CD8-positive, alpha-beta memory T cell (primary cell): ENCODE results near the gene GLI1. TPM values are rescaled to one million over a fixed set of nuclear protein-coding genes. Genes with fewer than 3 reads are reported as not detected.

Source experiments
- CTCF ChIA-PET: fragments of 350-600 bp; sonication (Branson Sonifier 250); formaldehyde crosslinking; loops from one replicate; lab custom pipeline; 2021; ENCODE audit warnings: antibody characterized with exemption; lab: Charles Lee
- POLR2A ChIA-PET: fragments of 350-600 bp; sonication (Branson Sonifier 250); formaldehyde crosslinking; loops from one replicate; lab custom pipeline; 2021; ENCODE audit warnings: antibody characterized with exemption; lab: Charles Lee
- DNase-seq, 5 donors: peaks; one replicate each; pipeline versions ENCODE4 v3.0.0 to v3.0.0-alpha.2; 2020 to 2022; ENCODE audit warnings: mixed read lengths in 1 of 5
- H3K27ac ChIP-seq: one replicate; pipeline ENCODE4 v1.7.0; 2013; ENCODE audit warnings: low read depth, mild to moderate bottlenecking, low read length, moderate library complexity
- H3K27me3 ChIP-seq: 2 replicates; pipeline ENCODE4 v1.7.0; 2013; ENCODE audit warnings: low read length, mild to moderate bottlenecking; ENCODE audit not compliant: insufficient read depth, poor library complexity, severe bottlenecking
- H3K36me3 ChIP-seq: 2 replicates; pipeline ENCODE4 v1.7.0; 2013; ENCODE audit warnings: mild to moderate bottlenecking, low read length, moderate library complexity; ENCODE audit not compliant: insufficient read depth
- H3K4me1 ChIP-seq: 2 replicates; pipeline ENCODE4 v1.7.0; 2013; ENCODE audit warnings: mild to moderate bottlenecking, low read length, moderate library complexity; ENCODE audit not compliant: insufficient read depth
- H3K4me3 ChIP-seq: 2 replicates; pipeline ENCODE4 v1.7.0; 2013; ENCODE audit warnings: mild to moderate bottlenecking, low read length
- H3K9me3 ChIP-seq: 2 replicates; pipeline ENCODE4 v1.7.0; 2013; ENCODE audit warnings: mild to moderate bottlenecking, low read length
- H3K27ac Mint-ChIP-seq, 8 donors: one replicate each; pipeline ENCODE4 v1.8.0; 2020 to 2021; ENCODE audit warnings: mixed read lengths in 8 of 8, mild to moderate bottlenecking in 6 of 8, inconsistent platforms in 3 of 8, moderate library complexity in 3 of 8
- H3K27me3 Mint-ChIP-seq, 2 donors: one replicate each; pipeline ENCODE4 v1.8.0; 2020 to 2021; ENCODE audit warnings: mixed read lengths in 2 of 2, mild to moderate bottlenecking in 1 of 2, moderate library complexity in 1 of 2
- H3K36me3 Mint-ChIP-seq, 3 donors: one replicate each; pipeline ENCODE4 v1.8.0; 2020 to 2021; ENCODE audit warnings: mixed read lengths in 3 of 3, inconsistent platforms in 1 of 3, mild to moderate bottlenecking in 1 of 3
- H3K4me1 Mint-ChIP-seq, 3 donors: one replicate each; pipeline ENCODE4 v1.8.0; 2020 to 2021; ENCODE audit warnings: mixed read lengths in 3 of 3, inconsistent platforms in 1 of 3, mild to moderate bottlenecking in 1 of 3
- H3K4me3 Mint-ChIP-seq, 7 donors: one replicate each; pipeline ENCODE4 v1.8.0; 2020 to 2021; ENCODE audit warnings: mixed read lengths in 7 of 7, mild to moderate bottlenecking in 6 of 7, moderate library complexity in 4 of 7, inconsistent platforms in 2 of 7
- H3K9me3 Mint-ChIP-seq, 5 donors: one replicate each; pipeline ENCODE4 v1.8.0; 2020 to 2022; ENCODE audit warnings: mixed read lengths in 5 of 5, mild to moderate bottlenecking in 3 of 5, moderate library complexity in 2 of 5, inconsistent platforms in 1 of 5
- polyA plus RNA-seq: library from polyadenylated mRNA; unstranded; fragments of 300-500 nt; fragmentation: Illumina TruSeq; gene quantifications from one replicate; pipeline ENCODE4 v1.2.3, GENCODE V29; 2021
- total RNA-seq, 2 experiments: library from RNA; stranded (reverse); gene quantifications; one replicate each; pipeline ENCODE4 v1.2.3, GENCODE V29; 2021

The GLI1 gene
- total and polyA plus RNA-seq, 3 experiments from 2014 or later, result 0.32 to 0.75 (median 0.55) TPM

GRCh38 chr12:57473392-57473791 is 13.8 kb downstream of the GLI1 start:
- Mint-ChIP-seq H3K27me3 (peaks cover 0 to 1% of the 10 kb centered on the region in 2 donors), H3K36me3 (peaks cover 9 to 87% (median 23%) of the 10 kb centered on the region in 3 donors), H3K27ac (peak overlapping the region in 5 of 8 donors; percentile 4 to 92 (median 85)), H3K4me3 (peak overlapping the region in 5 of 7 donors; percentile 19 to 86 (median 59)), H3K9me3 (no peaks in the 10 kb centered on the region), H3K4me1 (peaks cover 55 to 76% (median 64%) of the 10 kb centered on the region in 3 donors)
- Histone ChIP-seq H3K27me3 (no peaks in the 10 kb centered on the region), H3K9me3 (no peaks in the 10 kb centered on the region), H3K4me3 (no peak overlapping the region), H3K27ac (no peak overlapping the region), H3K36me3 (peaks cover 48% of the 10 kb centered on the region), H3K4me1 (peaks cover 67% of the 10 kb centered on the region)
- ChIA-PET CTCF (interaction anchor here (2.3 to 10.4 kb wide), 2 partner anchors 13 to 17 kb away, joined by 9 to 167 read pairs; partner anchors contain the start of genes GLI1 and INHBE), POLR2A (no interaction called here)
- DNase-seq, result no peak

DNA sequence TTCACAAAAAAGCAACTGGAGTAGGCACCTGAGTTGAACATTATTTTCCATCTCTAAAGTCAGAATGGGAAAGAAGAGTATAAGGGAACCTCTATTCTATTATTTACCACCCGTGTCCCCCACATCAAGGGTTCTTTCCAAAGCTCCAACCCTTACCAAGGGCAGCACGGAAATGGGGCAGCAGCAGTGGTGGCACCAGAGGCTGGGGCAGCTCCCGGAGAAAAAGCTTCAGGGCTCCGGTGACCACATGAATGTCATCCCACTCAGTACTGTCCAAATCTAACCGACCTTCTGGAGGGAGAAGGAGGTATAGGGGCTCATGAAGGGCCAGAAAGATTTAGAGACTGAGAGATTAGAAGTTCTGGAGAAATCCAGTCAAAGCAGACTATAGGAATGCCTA is 14.3 kb downstream of the GLI1 start:
- Mint-ChIP-seq H3K27ac (peak overlapping the region in 7 of 8 donors; percentile 63 to 92 (median 87)), H3K36me3 (peaks cover 9 to 87% (median 22%) of the 10 kb centered on the region in 3 donors), H3K4me3 (peak overlapping the region; percentile 59 to 90 (median 78)), H3K4me1 (peaks cover 60 to 81% (median 69%) of the 10 kb centered on the region in 3 donors), H3K9me3 (no peaks in the 10 kb centered on the region), H3K27me3 (peaks cover 0 to 1% of the 10 kb centered on the region in 2 donors)
- ChIA-PET CTCF (interaction anchor here (1.3 to 10.4 kb wide), 5 partner anchors 13 to 260 kb away, joined by 3 to 167 read pairs (median 4); partner anchors contain the start of genes GLI1 and INHBE), POLR2A (no interaction called here)
- H3K27ac ChIP-seq, result no peak overlapping the region
- no peaks in the 10 kb centered on the region for H3K27me3 ChIP-seq
- H3K4me1 ChIP-seq, result peaks cover 72% of the 10 kb centered on the region
- peaks cover 48% of the 10 kb centered on the region for H3K36me3 ChIP-seq
- no peaks in the 10 kb centered on the region for H3K9me3 ChIP-seq
- no peak overlapping the region for H3K4me3 ChIP-seq
- no peak for DNase-seq

- Mint-ChIP-seq H3K27ac (peak overlapping the region in 7 of 8 donors; percentile 63 to 92 (median 87)), H3K4me1 (peaks cover 64 to 84% (median 74%) of the 10 kb centered on the region in 3 donors), H3K4me3 (peak overlapping the region; percentile 59 to 90 (median 78)), H3K9me3 (no peaks in the 10 kb centered on the region), H3K36me3 (peaks cover 9 to 82% (median 19%) of the 10 kb centered on the region in 3 donors), H3K27me3 (peaks cover 0 to 1% of the 10 kb centered on the region in 2 donors)
- Histone ChIP-seq H3K4me3 (no peak overlapping the region), H3K27ac (no peak overlapping the region), H3K4me1 (peaks cover 78% of the 10 kb centered on the region), H3K36me3 (peaks cover 43% of the 10 kb centered on the region), H3K27me3 (no peaks in the 10 kb centered on the region), H3K9me3 (no peaks in the 10 kb centered on the region)
- ChIA-PET POLR2A (no interaction called here), CTCF (interaction anchor here (1.3 to 10.4 kb wide), 6 partner anchors 14 to 261 kb away, joined by 3 to 167 read pairs (median 4); partner anchors contain the start of genes DDIT3, GLI1 and INHBE)
- DNase-seq, result no peak
Measured at GRCh38 chr12:57474430-57474829, 14.8 kb downstream of the GLI1 start.

DNA sequence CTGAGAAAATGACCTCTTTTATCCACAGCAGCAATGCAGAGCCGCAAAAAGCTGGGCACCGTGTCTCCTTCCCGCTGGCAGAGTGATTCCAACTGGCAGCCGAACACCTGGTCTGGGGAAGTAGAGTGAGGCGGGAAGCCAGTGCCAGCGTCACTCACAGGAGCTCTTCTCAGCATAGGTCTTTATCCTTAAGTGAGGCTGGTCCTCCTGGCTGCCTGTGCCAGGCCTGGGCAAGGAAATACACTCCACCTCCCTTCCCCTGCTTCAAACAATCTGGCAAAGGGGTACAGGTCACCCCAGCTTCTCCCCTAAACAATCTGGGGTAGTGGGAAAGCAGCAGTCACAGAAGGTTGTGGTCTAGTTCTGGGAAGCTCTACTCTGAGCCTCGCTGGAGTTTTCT is 15.3 kb downstream of the GLI1 start:
- H3K4me1 Mint-ChIP-seq, result peaks cover 69 to 85% (median 75%) of the 10 kb centered on the region in 3 donors
- Histone ChIP-seq H3K27ac (no peak overlapping the region), H3K4me1 (peaks cover 82% of the 10 kb centered on the region), H3K27me3 (no peaks in the 10 kb centered on the region), H3K4me3 (no peak overlapping the region), H3K9me3 (no peaks in the 10 kb centered on the region), H3K36me3 (peaks cover 41% of the 10 kb centered on the region)
- ChIA-PET POLR2A (no interaction called here), CTCF (interaction anchor here (1.3 to 10.4 kb wide), 6 partner anchors 14 to 261 kb away, joined by 3 to 167 read pairs (median 4); partner anchors contain the start of genes DDIT3, GLI1 and INHBE)
- no peak for DNase-seq
- H3K36me3 Mint-ChIP-seq, result peaks cover 9 to 78% (median 19%) of the 10 kb centered on the region in 3 donors
- peaks cover 0 to 3% of the 10 kb centered on the region in 2 donors for H3K27me3 Mint-ChIP-seq
- peak overlapping the region; percentile 63 to 92 (median 86) for H3K27ac Mint-ChIP-seq
- peak overlapping the region; percentile 59 to 90 (median 78) for H3K4me3 Mint-ChIP-seq
- no peaks in the 10 kb centered on the region for H3K9me3 Mint-ChIP-seq

DNA sequence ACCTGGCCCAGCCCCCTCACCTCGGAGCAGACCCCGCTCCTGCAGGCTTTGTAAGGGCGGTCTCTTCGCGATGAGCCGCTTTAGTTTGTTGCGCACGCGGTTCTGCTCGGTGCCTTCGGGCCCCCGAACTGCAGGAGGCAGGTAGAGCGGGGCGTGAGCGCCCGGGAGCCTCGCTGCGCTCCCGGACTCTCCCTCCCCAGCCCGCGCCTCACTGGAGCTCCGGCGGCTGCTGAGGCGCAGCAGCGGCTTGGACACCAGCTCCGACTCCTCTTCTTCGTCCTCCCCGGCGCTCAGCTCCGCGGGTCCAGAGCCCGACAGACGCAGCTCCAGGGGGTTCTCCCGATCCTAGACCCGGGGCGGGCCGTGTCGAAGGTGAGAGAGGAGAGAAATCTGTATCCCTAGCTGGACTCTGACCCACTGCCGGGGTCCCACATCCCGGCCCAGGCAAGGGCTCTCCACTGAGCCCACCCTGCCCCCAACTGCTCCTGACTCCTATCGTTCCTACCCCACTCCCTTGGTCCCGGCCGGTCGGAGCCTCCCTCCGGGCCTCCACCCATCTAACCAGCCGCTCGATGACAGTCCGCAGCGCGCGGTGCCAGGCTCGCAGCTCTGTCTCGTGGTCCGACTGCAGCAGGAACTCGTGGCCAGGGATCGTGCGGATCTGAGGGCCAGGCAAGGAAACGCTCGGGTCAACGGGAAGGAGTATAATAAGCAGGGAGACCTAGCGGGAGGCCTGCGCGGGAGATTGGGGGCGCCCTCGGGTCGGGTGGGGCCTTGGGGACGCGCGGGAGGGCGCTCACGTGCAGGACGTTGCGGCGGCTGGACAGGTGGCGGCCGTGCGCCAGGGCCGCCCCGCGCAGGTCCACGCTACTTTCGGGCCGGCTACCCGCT is 15.9 kb downstream of the GLI1 start:
- Mint-ChIP-seq H3K4me3 (peak overlapping the region; percentile 85 to 99 (median 98)), H3K27me3 (peaks cover 0 to 3% of the 10 kb centered on the region in 2 donors), H3K9me3 (no peaks in the 10 kb centered on the region), H3K36me3 (peaks cover 9 to 71% (median 19%) of the 10 kb centered on the region in 3 donors), H3K27ac (peak overlapping the region in 7 of 8 donors; percentile 63 to 100 (median 99)), H3K4me1 (peaks cover 75 to 89% (median 81%) of the 10 kb centered on the region in 3 donors)
- H3K4me1 ChIP-seq, result peaks cover 86% of the 10 kb centered on the region
- peaks cover 41% of the 10 kb centered on the region for H3K36me3 ChIP-seq
- ChIA-PET POLR2A (interaction anchor here (2.3 kb wide), 1 partner anchor 45 kb away, joined by 13 read pairs; the partner anchor contains the start of gene DDIT3), CTCF (interaction anchor here (1.0 to 10.4 kb wide), 11 partner anchors 13 to 262 kb away, joined by 3 to 167 read pairs (median 4); partner anchors contain the start of genes DDIT3, GLI1, INHBE and MARS1)
- H3K27ac ChIP-seq, result peak overlapping the region; percentile 28
- no peak for DNase-seq
- H3K27me3 ChIP-seq, result no peaks in the 10 kb centered on the region
- peak overlapping the region; percentile 71 for H3K4me3 ChIP-seq
- H3K9me3 ChIP-seq, result no peaks in the 10 kb centered on the region

- H3K27me3 Mint-ChIP-seq, result peaks cover 0 to 3% of the 10 kb centered on the region in 2 donors
- ChIA-PET POLR2A (interaction anchor here (1.1 to 2.3 kb wide), 6 partner anchors 10 to 70 kb away, joined by 3 to 13 read pairs (median 7); partner anchors contain the start of genes DCTN2, DDIT3, GLI1 and MARS1), CTCF (interaction anchor here (1.0 to 10.4 kb wide), 11 partner anchors 12 to 144 kb away, joined by 3 to 167 read pairs (median 5); partner anchors contain the start of genes DDIT3, GLI1, INHBE and MARS1)
- Histone ChIP-seq H3K9me3 (no peaks in the 10 kb centered on the region), H3K4me1 (peaks cover 86% of the 10 kb centered on the region), H3K27ac (peak overlapping the region; percentile 85), H3K27me3 (no peaks in the 10 kb centered on the region), H3K4me3 (peak overlapping the region; percentile 71), H3K36me3 (peaks cover 35% of the 10 kb centered on the region)
- peak; percentile 60 to 83 (median 72) for DNase-seq
- H3K4me3 Mint-ChIP-seq, result peak overlapping the region; percentile 85 to 99 (median 98)
- H3K36me3 Mint-ChIP-seq, result peaks cover 9 to 64% (median 19%) of the 10 kb centered on the region in 3 donors
- no peaks in the 10 kb centered on the region for H3K9me3 Mint-ChIP-seq
- peak overlapping the region; percentile 99 to 100 (median 100) for H3K27ac Mint-ChIP-seq
- H3K4me1 Mint-ChIP-seq, result peaks cover 79 to 92% (median 85%) of the 10 kb centered on the region in 3 donors
Measured at GRCh38 chr12:57476162-57476992, 16.8 kb downstream of the GLI1 start.
